ENCODE results near the gene LINGO3.

LINGO3 gene

DNA sequence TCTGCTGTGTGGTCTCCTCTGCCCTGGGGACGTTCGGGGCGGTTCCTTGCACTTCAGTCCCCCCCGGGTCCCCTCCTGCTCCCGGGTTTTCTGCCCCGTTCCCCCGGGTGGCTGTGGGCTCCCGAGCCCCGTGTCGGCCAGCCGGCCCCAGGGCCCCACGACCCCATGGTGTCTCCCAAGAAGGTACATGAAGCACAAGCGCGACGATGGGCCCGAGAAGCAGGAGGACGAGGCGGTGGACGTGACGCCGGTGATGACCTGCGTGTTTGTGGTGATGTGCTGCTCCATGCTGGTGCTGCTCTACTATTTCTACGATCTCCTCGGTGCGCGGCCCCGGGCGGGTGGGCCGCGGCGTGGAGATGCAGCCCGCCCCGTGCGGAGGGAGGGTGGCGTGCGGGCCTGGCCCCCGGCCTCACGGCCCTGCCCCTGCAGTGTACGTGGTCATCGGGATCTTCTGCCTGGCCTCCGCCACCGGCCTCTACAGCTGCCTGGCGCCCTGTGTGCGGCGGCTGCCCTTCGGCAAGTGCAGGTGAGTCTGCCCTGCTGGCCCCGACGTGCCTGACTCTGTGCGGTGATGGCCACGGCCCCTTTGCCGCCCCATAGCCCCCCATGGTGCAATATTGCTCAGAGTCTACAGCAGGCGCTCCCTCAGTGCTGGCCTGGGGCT, 31.8 kb upstream of the LINGO3 start:
- no peak for DNase-seq

DNA sequence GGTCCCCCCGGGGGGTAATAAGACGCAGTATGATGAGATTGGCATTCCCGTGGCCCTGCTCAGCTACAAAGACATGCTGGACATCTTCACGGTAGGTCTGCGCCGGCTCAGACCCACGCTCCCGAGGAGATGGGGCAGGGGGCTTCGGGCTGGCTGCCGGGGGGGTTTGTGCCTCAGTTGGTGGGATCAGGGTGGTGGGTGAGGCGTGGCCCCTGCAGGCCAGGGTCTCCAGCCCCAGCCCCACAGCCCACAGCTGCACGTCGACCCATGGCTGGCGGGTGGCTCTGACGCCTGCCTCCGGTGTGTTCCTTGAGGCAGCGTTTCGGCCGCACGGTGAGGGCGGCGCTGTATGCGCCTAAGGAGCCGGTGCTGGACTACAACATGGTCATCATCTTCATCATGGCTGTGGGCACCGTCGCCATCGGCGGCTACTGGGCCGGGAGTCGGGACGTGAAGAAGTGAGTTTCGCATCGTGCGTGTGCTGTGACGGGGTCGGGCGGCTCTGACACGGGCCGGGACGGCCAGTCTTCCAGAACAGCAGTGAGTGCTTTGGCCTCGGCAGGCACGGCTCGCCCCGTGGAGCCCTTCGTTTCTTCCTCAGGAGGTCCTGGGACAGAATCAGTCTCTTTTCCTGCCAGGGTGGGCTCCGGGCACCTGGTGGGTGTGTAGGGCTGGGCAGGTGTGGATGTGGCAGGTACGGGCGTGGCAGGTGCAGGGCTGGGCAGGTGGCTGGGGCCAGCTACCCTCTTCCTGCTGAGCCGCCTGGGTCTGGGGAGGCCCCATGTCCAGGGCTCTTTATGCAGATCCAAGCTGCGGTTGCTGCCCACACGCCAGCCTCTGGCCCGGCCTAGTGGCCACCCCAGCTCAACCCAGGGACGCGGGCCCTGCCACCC, 31.0 kb upstream of the LINGO3 start:
- DNase-seq = no peak

DNA sequence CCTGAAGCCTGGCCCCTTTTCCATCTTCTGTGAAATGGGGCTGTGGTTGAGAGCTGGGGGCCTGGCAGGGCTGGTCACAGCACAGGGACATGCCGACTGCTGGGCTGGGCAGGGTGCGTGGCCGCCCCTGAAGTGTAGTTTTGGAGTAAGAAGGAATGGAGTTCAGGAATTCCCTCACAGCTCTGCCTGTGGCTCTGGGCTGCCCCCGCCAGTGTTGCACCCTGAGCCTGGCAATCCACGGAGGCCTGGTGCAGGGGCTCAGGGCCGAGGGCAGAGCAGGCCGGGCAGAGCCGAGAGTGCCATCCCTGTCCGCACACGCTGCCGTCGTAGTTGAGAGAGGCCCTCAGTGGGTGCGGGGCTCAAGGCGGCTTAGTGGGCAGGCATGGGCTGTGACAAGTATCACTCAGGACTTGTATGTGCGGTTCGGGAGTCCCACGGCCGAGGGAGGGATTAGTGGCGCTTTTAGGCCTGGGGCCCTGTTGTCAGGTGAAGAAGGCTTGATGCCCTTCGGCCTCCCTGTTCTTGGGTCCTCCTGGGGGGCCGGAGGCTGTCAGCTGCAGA, 30.2 kb upstream of the LINGO3 start:
- DNase-seq = no peak

DNA sequence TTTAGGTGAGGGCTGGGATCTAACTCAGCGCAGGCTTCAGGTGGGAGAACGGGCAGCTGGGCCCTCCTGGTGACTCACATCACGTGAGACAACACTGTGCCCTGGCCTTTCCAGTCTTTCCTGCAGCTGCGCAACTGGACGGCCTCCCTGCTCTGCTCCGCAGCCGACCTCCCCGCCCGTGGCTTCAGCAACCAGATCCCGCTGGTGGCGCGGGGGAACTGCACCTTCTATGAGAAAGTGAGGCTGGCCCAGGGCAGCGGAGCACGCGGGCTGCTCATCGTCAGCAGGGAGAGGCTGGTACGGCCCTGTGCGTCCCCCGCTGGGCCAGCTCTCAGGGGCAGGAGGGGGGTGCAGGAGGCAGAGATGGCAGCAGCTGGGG, 29.4 kb upstream of the LINGO3 start:
- no peak for DNase-seq

DNA sequence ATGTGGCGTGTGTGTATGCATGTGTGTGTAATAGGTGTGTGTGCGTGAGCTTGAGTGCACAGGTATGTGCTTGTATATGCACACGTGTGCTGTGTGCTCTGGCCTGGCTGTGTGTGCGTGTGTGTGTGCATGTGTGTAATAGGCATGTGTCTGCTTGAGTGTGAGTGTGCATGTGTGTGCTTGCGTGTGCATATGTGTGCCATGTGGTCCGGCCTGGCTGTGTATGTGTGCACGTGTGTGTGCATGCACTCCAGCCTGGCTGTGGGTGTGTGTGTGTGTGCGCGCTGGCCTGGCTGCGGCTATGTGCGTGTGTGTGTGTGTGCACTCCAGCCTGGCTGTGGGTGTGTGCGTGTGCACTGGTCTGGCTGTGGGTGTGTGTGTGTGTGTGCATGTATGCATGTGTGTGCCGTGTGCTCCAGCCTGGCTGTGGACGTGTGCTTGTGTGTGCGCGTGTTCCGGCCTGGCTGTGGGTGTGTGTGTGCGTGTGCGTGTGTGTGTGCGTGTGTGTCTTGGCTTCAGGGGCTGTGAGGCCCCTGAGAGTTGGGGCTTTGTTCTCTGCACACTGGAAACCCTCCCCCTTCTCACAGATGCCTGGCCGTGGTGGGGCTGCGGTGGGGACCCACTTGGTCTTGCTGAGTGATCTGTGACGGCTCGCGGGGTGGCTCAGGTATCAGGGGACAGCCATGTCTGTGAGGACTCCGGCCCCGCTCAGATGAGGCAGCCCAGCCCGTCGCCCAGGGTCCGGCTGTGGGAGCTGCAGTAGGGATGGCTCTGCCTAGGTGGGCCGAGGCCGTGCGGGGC, 28.8 kb upstream of the LINGO3 start:
- DNase-seq = no peak

DNA sequence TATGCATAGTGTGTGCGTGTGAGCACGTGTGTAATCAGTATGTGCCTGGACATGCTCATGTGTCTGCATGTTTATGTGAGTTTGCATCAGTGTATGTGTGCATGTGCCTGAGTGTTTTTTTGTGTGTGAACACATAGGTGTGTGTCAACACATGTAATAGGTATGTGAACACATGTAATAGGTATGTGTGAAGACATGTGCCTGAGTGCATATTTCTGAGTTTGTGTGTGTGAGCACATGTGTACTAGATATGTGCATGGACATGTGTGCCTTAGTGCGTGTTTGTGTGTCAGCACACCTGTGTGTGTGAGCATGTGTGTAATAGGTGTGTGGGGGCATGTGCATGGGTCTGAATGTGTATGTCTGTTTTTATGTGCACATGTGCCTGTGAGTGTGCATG, 27.9 kb upstream of the LINGO3 start:
- DNase-seq = no peak

DNA sequence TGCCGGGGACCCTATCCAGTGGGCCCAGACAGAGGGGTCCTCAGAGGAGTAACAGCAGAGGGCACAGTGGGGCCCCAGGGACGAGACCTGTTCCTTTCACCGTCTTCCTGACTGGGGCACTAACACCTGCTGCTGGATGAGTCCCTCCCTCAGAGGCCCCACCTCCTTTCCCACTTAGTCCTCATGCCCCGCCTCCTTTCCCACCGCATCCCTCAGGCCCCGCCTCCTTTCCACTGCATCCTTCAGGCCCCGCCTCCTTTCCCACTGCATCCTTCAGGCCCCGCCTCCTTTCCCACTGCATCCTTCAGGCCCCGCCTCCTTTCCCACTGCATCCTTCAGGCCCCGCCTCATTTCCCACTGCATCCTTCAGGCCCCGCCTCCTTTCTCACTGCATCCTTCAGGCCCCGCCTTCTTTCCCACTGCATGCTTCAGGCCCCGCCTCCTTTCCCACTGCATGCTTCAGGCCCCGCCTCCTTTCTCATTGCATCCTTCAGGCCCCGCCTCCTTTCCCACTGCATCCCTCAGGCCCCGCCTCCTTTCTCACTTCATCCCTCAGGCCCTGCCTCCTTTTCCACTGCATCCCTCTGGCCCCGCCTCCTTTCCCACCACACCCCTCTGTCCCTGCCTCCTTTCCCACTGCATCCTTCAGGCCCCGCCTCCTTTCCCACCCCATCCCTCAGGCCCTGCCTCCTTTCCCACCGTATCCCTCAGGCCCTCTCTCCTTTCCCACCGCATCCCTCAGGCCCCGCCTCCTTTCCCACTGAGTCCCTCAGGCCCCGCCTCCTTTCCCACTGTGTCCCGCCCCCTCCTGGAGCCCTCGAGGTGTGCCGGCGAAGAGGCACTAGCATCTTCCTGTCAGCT, 27.3 kb upstream of the LINGO3 start:
- DNase-seq = no peak

DNA sequence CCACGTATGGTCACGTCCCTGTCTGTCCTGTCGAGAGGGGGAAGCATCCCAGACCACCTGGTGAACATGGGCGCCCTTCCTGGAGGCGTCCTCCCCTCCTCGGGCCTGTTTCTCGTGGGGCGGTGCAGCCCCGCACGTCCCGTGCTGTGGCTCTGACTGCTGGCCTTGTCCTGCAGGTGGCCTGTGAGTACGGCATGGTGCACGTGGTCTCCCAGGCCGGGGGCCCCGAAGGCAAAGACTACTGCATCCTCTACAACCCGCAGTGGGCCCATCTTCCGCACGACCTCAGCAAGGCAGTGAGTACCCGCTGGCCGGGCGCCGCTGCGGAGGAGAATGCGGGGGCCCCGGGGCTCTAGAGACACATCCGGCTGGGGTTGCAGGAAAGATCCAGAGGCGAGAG, 26.5 kb upstream of the LINGO3 start:
- no peak for DNase-seq

DNA sequence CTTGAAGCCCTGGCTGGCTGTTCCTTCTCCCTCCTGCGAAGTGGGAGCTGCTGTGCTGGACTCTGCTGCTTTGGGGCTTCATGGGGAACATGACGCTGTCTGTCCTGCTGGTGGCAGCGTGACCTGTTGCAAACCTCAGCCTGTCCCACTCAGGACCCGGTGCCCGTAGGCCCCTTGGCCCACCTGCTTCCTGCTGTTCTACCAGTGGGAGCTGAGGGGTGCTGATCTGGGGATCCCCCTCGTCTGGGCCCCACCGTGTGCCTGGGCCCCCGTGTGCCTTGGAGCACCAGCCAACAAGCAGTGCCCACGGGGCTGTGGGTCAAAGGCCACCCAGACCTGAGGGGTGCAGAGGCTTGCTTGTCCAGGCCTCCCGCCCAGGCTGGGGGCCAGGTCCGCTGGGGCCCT, 25.9 kb upstream of the LINGO3 start:
- DNase-seq = no peak

DNA sequence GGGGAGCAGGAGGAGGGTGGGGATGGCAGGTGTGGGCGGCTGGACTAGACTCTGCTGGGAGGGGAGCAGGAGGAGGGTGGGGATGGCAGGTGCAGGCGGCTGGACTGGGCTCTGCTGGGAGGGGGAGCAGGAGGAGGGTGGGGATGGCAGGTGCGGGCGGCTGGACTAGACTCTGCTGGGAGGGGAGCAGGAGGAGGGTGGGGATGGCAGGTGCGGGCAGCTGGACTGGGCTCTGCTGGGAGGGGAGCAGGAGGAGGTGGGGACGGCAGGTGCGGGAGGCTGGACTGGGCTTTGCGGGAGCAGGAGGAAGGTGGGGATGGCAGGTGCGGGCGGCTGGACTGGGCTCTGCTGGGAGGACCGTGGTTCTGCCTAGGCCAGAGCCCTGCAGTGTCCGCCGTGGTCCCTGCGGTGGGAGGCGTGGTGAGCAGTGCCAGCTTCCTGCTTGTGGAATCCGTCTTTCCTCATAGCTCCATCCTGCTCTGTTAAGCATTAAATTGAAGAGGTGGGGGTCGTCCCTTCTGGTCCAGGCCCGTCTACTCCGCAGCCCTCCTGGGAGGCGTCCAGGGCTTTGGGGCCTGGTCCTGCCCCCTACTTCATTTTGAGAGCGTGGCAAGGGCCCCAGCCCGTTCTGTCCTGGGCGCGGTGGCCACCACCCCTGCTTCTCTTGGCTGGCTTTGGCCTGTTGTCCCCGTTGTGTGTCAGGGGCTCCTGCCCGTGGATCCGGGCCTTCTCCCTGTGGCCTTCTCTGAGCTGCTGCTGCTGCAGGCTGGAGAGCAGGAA, 25.3 kb upstream of the LINGO3 start:
- peak; percentile 74 for DNase-seq

DNA sequence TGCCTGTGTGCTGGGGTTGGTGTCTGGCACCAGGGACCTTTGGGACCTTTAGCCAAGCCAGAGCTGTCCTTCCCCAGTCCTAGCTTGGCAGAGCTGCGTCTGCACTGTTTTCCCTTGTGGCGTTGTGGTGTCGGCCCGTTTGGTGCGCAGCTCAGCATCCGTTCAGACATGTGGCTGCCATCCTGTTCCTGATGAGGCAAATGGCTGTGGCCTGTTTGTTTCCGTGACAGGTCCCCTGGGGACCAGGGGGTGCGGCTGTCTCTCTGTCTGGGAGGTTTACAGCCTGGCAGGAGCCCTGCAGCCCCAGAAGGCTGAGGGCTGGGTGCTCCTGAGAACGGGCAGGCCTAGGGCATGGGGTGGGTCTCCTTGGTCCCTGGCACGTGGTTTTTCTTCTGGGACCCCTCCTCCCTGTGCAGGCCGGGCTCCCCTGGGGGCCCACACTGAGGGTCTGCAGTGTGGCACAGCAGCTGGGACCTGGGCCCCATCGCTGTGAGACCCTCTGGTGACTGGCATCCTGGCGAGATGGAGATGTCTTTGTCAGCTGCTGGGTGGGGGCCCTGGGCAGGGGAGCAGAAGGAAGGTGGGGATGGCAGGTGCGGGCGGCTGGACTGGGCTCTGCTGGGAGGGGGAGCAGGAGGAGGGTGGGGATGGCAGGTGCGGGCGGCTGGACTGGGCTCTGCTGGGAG, 24.5 kb upstream of the LINGO3 start:
- DNase-seq = peak; percentile 57

DNA sequence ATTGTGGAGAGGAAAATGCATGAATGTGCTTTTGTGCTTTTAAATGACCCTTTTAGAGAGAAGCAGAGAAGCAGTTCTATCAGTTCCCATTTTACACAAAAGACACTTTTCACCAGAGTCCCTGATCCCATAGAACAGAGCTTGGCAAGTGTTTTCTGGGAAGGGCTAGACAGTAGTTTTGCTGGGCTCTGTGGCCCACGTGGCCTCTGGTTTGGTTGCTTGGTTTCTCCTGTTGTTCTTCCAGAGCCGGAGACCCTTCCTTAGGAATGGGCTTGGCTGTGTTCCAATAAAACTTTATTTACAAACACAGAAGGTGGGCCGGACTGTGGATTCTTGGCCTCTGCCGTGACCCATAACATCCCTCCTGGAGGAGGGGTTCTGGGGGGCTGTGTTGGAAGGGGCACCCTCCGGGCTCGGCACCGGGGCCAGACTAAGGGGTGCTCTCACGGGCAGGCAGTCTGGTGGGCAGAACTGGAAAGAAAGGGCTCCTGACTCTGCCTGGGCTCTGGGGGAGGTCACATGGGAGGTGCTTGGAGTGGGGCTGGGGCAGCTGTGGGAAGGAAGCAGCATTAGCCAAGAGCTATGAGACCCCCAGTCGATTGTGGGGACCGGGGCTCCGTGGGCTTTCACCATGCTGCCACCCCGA, 23.8 kb upstream of the LINGO3 start:
- DNase-seq = no peak

DNA sequence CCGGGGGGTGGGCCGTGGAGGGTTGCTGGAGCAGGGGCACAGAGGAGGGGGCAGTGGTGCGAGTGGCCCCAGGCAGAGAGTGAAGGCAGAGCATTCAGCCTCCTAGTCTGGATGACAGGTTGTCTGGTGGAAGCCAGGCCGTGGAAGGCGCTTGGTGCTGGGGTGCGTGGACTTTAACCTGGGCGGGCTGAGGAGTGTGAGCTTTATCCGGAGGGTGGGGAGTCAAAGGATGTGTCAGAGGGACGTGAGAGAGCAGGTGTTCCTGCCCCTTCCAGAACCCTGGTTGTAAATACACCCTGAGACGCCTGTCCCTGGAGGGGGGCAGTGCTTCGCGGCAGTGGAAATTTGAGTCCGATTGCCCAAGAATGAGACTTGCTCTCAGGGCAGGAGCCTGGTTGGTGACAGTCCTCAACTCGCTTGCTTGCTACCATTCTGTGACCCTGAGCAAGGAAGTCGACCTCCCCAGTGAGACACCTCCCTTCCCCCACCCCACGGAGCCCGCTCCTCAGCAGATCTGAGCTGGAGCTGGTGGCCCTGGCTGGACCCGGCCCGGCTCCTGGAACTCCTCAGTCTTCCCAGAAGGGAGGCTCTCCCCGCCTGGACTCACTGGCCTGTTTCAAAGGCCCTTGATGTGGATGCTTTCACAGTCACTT, 22.8 kb upstream of the LINGO3 start:
- DNase-seq = no peak

DNA sequence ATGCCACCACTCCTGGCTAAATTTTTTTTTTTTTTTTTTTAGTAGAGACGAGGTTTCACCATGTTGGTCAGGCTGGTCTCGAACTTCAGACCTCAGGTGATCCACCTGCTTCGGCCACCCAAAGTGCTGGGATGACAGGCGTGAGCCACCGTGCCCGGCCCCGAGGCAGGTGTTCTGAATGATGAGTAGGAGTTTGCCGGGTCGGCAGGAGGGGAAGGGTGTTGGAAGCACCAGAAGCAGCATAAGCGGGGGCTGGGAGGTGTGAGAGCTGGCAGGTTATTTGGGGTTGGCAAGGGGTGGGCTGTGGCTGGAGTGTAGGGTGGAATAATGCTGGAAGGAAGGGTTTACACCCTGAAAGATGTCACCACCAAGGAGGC, 22.3 kb upstream of the LINGO3 start:
- DNase-seq = no peak

DNA sequence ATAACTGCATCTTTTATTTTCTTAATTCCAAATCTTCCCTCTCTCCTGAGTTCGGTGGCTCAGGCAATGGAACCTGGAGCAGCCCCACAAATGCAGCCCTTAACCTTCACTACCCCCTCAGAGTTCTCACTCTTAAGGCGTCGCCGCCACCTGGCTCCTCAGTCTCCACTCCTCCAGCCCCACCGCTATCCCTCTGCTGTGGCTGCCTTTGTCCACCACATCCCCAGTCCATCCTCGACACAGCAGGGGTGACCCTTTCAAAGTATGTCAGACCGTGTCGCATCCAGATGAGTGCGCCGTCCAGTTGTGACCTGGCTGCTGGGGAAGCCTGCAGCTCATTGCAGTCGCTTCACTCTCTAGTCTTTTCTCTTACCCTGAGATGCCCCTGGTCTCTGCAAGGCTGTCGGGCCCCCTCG, 21.6 kb upstream of the LINGO3 start:
- DNase-seq = no peak

DNA sequence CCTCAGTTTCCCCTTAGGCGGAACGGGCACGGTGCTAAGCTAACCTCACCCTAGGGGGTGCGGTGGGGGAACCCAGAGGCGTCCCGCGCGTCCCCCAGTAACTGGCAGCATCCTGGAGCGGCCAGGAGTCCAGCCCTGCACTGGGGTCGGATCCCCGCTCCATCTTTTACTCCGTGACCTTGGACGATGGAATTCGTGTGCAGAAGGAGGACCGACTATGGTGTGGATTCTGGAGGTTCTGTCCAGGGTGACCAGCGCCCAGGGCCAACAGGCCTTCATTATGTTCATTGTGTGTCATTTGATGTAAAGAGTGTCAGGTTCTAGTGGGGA, 21.2 kb upstream of the LINGO3 start:
- no peak for DNase-seq

DNA sequence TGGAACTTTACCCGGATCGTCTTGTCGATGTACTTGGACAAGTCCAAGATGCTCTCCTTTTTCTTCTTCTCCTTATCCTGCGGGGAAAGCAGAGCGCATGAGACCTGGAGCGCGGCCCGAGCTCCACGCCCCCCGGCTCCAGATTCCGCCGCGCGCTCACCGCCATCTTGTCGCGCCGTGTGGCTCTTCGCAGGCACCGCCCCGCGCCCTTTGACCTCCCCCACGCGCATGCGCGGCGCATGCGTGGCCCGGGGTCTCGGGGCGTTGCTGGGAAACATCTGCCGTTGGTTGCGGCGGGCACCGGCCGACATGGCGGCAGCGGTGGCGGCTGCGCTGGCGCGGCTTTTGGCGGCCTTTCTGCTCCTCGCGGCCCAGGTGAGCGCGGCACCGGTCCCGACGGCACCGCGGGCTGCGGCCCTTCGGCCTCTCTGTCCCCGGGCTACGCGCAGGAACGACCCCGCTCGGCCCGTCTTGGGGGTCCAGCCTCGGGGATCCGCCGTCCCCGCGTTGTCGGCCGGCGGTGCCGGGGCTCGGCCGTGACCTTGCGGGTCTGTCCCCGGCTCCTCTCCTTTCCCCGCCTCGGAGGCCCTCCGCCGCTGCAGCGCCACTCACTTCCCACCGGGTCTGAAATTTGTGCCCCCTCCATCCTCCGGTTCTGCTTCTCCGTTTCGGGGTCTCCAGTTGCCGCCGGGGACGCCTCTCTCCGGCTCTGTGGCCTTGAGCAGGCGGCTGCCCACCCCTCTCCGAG, 20.6 kb upstream of the LINGO3 start, which contains the start of the genes LSM7 and SPPL2B:
Gene LSM7, minus strand, starts transcription at position 186 of the 748 bp plus-strand sequence. Its CDS starts 20 bp downstream, at position 166.
Gene SPPL2B, plus strand, starts transcription at position 284 of the 748 bp plus-strand sequence. Its CDS starts 26 bp downstream, at position 310.
- peak; percentile 90 for DNase-seq

DNA sequence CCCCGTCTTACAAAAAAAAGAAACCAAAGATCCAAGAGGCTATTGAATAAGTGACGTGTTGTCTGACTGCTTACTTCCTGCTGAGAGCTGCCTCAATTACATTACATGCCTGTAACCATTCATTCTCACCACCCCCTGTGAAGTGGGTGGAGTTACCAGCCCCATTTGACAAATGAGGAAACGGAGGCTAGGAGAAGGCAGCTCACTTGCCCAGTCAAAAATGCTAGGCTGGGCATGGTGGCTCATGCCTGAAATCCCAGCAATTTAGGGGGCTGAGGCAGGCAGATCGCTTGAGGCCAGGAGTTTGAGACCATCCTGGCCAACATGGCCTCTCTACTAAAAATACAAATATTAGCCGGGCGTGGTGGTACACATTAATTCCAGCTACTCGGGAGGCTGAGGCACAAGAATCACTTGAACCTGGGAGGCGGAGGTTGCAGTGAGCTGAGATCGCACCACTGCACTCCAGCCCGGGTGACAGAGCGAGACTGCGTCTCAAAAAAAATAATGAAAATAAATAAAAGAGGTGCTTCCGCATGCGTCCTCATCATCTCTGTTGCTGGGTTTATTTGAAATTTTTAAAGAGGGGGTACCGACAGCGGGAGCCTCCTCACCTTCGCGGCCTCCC, 19.9 kb upstream of the LINGO3 start:
- peak; percentile 58 for DNase-seq

All from COR-L47 (cell line).